ENCODE results near the gene MUTYH.
"Not testable (repeated sequence)": the region's sequence is repeated elsewhere in the genome, so short reads cannot be mapped to it uniquely, and the experiment has no call there.

Gene MUTYH

DNA sequence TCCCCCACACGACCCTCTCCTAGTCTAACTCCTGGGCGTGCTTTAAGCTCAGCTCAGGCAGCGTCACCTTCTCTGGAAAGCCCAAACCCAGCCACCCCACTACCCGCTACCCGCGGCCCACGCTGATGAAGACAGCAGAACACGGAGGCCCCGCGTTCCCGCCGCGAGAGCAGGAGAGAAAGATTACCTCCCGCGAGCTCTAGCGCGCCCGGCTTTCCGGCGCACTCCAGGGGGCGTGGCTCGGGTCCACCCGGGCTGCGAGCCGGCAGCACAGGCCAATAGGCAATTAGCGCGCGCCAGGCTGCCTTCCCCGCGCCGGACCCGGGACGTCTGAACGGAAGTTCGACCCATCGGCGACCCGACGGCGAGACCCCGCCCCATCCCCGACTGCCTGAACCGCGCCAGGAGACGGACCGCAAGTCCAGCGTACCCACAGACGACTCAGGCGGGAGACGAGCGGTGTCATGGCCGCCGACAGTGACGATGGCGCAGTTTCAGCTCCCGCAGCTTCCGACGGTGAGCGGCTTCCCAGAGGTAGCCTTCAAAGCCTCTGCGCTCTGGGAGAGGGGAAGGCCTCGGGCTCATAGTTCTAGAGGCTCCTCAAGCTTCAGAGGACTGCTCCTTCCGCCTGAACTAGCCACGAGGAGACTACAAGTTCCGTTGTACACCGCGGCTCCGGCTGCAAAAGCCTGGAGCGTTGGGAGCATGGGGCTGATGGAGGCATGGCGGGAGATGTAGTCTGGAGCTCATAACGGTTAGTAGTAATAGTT lies at the start of gene MUTYH, which contains the start of gene TOE1:
MUTYH (minus strand) TSS at position 652 of the 770 bp plus-strand sequence. CDS start 5,935 bp downstream, outside the sequence.
TOE1 (plus strand) TSS at position 382 of the 770 bp plus-strand sequence; CDS start at position 465, 83 bp downstream.
- DNase-seq (ENCODE audit: low spot score), result peak; percentile 88

GRCh38 chr1:45386219-45386618 lies 46.0 kb upstream of the MUTYH start:
- no peak for DNase-seq (ENCODE audit: low spot score)

DNA sequence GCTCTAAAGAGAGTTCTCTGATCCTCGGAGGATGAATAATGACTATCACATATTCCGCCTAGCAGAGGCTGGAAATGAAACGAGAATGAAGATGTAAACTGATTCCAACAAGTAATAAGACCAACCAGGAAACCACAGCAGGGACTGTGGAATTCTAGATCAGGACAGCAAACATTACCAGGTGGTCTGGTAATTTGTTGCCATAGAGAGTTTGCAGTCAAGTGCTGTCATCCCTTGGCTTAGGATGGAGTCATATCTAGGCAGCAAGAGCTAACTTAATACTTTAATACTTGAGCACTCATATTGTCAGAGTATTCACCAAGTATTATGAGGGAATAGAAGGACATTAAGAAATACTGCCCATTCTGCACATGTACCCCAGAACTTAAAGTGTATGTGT lies 45.1 kb upstream of the MUTYH start:
- DNase-seq (ENCODE audit: low spot score), result no peak

GRCh38 chr1:45384213-45384612 lies 44.0 kb upstream of the MUTYH start:
- not testable (repeated sequence) for DNase-seq (ENCODE audit: low spot score)

DNA sequence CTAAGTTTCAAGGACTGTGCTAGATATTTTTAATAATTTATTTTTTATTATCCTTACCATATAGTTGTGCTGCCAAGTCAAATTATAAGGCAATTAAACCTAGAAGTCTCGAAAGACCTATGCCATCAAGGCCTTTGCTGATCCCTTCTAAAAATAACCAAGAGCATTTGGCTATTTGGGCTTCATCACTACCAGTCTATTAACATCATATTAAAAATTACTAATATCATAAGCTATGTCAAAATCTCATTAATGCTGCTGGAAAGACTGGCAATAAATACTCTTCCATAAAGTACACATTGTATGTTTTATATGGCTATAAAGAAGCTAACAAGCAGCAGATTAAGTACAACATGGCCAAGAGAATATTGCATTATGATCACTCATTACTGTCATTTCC lies 43.0 kb upstream of the MUTYH start:
- no peak for DNase-seq (ENCODE audit: low spot score)

DNA sequence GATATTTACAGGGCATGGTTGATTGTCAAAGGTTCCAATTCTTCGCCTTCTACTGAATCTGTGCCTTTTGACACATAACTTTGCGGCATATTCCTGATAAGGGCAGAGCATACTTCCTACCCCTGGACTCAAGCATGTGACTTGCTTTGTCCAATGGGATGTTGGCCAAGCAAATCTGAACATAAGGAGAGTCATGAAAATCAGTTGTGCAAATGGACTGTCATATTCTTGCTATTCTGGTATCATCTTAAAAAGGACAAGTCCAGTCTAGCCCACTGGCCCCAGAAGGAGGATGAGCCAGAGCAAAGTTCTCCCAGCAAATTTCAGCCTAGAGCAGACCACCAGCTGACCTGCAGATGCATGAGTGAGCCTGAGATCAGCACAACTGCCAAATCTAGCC lies 41.0 kb upstream of the MUTYH start:
- DNase-seq (ENCODE audit: low spot score), result no peak

DNA sequence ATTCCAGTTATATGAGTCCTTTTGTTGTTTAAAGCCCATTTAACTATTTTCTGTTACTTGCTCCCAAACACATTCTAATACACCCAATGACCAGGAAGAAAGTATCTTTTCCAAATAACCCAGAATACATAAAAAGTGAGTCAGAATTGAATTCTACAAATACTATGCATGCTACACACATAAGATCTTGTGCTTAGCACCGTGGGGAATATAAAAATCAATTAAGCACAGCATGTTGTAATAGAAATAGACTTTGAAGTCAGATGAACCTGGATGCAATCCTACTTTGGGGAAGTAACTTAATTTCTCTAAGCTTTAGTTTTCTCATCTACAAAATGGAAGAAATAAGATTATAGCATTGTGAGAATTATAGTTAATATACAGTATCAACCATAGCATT lies 40.5 kb upstream of the MUTYH start:
- no peak for DNase-seq (ENCODE audit: low spot score)

GRCh38 chr1:45380125-45380524 lies 39.9 kb upstream of the MUTYH start:
- no peak for DNase-seq (ENCODE audit: low spot score)

GRCh38 chr1:45379524-45379923 lies 39.3 kb upstream of the MUTYH start:
- DNase-seq (ENCODE audit: low spot score), result no peak

DNA sequence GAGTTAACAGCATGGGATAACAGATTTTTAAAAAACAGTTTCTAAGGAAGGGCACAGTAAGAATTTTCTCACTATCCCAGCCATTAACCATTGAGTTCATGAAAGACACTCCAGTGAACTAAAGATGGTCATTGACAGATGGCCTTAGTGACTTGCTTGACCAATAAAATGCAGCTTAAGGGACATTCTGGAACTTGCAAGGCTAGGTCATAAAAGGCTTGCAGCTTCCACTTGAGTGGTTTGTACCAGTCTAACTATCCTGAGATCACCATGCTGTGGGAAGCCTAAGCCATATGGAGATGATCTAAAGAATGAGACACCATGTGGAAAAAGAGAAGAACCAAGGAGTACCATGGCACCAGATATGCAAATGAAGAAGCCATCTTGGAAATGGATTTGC lies 37.9 kb upstream of the MUTYH start:
- DNase-seq (ENCODE audit: low spot score), result no peak

DNA sequence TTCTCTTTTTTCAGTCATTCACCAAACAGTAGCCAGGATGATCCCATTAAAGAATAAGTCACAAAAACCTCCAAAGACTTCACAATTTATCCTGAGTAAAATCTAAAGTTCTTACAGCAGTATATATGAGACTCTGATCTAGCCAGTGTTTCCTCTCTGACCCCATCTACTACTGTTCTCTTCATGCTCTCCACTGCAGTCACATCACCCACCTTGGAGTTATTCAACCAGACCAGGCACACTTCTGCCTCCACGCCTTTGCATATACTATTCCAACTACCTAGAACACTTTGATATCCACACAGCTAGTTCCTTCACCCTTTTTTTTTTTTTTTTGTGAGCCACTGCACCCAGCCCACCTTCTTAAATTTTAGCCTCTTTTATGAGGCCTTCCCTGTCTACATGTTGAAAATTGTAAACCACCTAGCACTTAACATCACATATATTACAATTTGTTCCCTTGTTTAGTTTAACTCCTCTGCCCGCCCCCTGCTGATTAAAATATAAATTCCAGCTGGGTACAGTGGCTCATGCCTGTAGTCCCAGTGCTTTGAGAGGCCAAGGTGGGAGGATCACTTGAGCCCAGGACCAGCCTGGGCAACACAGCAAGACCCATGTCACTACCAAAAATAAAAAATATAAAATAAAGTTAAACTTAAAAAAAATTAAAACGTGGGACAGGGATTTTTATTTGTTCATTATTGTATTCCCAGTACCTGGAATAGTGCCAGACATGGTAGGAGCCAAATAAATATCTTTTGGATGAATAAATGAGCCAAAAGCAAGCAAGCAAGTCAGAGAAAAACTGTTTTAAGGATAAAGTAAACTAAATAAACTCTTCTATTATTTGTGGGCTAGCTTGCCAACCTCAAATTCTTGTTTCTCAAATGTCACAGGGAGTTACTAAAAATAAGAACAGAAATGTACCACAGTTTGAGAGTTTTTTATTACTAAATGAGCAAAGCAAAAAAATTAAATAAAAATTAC lies 35.2 kb upstream of the MUTYH start:
- DNase-seq (ENCODE audit: low spot score), result no peak

DNA sequence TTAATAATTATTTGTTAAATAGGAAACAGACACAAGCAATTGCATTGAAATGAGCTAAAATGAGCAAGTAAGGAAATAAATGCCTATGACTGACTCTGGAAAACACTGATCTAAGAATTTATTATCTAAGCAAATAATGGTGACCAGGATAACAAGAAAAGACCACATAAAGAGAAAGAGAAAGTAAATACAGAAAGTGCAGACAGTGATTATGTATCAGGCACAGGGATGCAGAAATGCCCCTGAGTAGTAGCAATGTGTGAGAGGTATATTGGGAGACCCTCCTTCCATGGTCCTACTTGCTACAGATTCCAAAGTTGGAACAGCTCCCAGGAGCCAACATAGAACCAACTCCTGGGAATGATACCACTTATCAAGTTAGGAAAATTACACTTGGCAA lies 33.3 kb upstream of the MUTYH start:
- DNase-seq (ENCODE audit: low spot score), result no peak

GRCh38 chr1:45370575-45370974 lies 30.3 kb upstream of the MUTYH start:
- DNase-seq (ENCODE audit: low spot score), result no peak

DNA sequence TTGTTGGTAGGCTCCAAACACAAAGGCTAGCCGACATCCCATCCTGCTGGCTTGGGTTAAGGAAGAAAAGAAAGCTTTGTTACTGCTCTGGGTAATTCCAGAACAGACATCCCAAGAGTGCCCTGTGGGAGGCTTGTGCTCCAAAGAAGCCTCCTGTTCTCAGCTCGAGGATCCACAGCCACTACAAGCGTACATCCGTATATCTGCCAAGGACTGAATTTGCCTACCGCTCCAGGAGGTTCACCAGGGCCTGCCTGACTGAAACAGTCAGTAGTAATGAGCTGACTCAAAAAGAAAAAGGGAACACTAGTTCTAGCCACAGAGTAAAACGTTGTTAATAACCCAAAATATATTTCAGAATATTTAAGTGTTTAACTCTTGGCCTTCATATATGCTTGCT lies 24.8 kb upstream of the MUTYH start:
- no peak for DNase-seq (ENCODE audit: low spot score)

DNA sequence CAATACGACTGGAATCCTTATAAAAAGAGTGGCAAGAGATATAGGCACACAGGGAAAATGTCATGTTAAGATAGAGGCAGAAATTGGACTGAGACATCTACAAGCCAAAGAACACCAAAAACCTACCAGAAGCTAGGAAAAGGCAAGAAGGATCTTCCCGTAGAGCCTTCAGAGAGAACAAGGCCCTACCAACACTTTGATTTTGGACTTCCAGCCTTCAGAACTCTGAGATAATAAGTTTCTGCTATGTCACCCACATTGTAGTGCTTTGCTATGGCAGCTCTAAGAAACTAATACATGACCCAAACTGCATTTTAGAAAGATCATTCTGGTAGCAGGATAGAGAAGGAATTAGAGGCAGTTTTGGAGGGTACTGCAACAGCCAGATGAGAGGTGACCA lies 24.1 kb upstream of the MUTYH start:
- no peak for DNase-seq (ENCODE audit: low spot score)

GRCh38 chr1:45360981-45361380 lies 20.7 kb upstream of the MUTYH start:
- DNase-seq (ENCODE audit: low spot score), result not testable (repeated sequence)

DNA sequence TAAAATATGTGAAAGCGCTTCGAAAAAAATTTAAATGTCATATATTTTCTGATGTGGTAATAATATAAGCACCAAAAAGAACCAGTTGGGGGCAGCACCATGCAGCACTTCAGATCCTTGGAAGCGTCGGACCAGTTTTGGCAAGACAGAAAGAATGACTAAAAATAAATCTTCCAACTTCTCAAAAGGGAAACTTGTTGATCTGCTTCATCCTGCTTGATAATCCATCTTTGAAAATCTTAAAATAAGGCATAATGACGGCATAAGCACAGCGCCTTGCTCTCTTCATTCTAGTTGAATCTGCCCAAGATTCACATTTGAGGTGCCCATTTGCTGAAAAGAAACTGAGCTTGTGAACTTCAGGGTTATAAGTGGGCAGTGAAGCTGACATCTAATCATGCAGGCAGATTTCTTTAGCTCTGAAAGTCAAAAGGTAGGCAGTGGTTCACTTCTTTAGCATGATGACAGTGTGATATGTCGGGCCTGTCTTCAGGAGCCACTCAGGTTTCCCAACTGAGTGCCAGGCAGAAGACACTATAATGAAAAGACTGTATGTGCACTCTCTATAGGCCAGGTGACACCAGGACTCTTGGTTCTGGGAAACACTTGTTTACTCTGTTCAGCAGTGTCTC lies 19.8 kb upstream of the MUTYH start:
- peak; percentile 39 for DNase-seq (ENCODE audit: low spot score)

GRCh38 chr1:45356186-45356585 lies 15.9 kb upstream of the MUTYH start:
- peak; percentile 41 for DNase-seq (ENCODE audit: low spot score)

- no peak for DNase-seq (ENCODE audit: low spot score)
These were observed 15.4 kb upstream of the MUTYH start for GRCh38 chr1:45355683-45356082.

- no peak for DNase-seq (ENCODE audit: low spot score)
These were observed 14.6 kb upstream of the MUTYH start for GRCh38 chr1:45354838-45355237.

- no peak for DNase-seq (ENCODE audit: low spot score)
These were observed 13.4 kb upstream of the MUTYH start for GRCh38 chr1:45353685-45354084.

DNA sequence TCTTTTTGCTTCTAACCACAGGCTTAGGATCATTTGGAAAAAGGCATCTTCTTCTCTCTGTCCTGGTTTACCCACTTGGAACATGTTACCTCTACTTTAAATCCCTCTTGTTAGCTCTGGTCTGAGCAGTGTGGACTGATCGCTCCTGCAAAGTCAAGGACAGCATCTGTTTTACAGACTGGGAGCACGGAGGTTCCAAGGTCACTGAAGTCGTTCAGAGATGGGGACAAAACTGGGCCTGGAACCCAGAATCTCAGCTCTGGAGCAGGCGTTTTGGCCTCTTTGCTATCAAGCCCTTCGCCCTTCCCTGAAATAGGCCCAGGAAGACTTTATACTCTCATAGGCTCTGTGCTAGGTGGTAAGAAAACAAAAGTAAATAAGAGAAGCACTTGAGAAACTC lies 11.3 kb upstream of the MUTYH start:
- DNase-seq (ENCODE audit: low spot score), result no peak
